Measurements from ENCODE around the gene SEMA3F. TPM values are rescaled to one million over a fixed set of nuclear protein-coding genes. Genes with fewer than 3 reads are reported as not detected.

Gene SEMA3F
- total RNA-seq, 4 donors from 2014 or later: 11.9 to 46.5 (median 23.3) TPM

GRCh38 chr3:50130436-50130835 lies 24.7 kb upstream of the SEMA3F start:
- peaks cover 11 to 20% (median 19%) of the 10 kb centered on the region in 4 donors for H3K4me1 ChIP-seq
- intact Hi-C loops (cut with DNase I): no loop called here
- peaks cover 0 to 13% (median 0%) of the 10 kb centered on the region in 4 donors for H3K27me3 ChIP-seq
- H3K36me3 ChIP-seq: no peaks in the 10 kb centered on the region
- no peak overlapping the region for H3K27ac ChIP-seq (replicated peaks in 1 of 4)
- TF ChIP-seq POLR2A (IDR thresholded peaks at IDR 0.05; ENCODE audit: low read depth) (no peak), EP300 (IDR thresholded peaks at IDR 0.05) (no peak), POLR2AphosphoS5 (IDR thresholded peaks at IDR 0.05) (no peak), CTCF (IDR thresholded peaks at IDR 0.05) (no peak)
- H3K4me3 ChIP-seq: no peak overlapping the region
- DNase-seq (ENCODE audit: extremely low spot score): no peak
- 100% methylated on average over 1 of the region's 2 CpGs for WGBS
- no peaks in the 10 kb centered on the region for H3K9me3 ChIP-seq

GRCh38 chr3:50132421-50133282 lies 22.5 kb upstream of the SEMA3F start:
- no peak overlapping the region for H3K27ac ChIP-seq (replicated peaks in 1 of 4)
- intact Hi-C loops (cut with DNase I): no loop called here
- peaks cover 0 to 6% (median 0%) of the 10 kb centered on the region in 4 donors for H3K27me3 ChIP-seq
- DNase-seq (ENCODE audit: extremely low spot score): no peak
- no peak overlapping the region for H3K4me3 ChIP-seq
- 75% methylated on average over 6 of the region's 6 CpGs for WGBS
- no peak for TF ChIP-seq CTCF (IDR thresholded peaks at IDR 0.05)
- no peak for TF ChIP-seq POLR2AphosphoS5 (IDR thresholded peaks at IDR 0.05)
- TF ChIP-seq EP300 (IDR thresholded peaks at IDR 0.05): no peak
- TF ChIP-seq POLR2A (IDR thresholded peaks at IDR 0.05; ENCODE audit: low read depth): no peak
- H3K36me3 ChIP-seq: no peaks in the 10 kb centered on the region
- H3K4me1 ChIP-seq: no peaks in the 10 kb centered on the region
- H3K9me3 ChIP-seq: no peaks in the 10 kb centered on the region

- WGBS: 67% methylated on average over 1 of the region's 4 CpGs
- no peak for DNase-seq (ENCODE audit: extremely low spot score)
- intact Hi-C loops (cut with DNase I): no loop called here
Observed at GRCh38 chr3:50133283-50133615, 21.9 kb upstream of the SEMA3F start.

GRCh38 chr3:50134367-50134766 lies 20.8 kb upstream of the SEMA3F start:
- 42% methylated on average over 2 of the region's 2 CpGs for WGBS
- Histone ChIP-seq H3K27ac (replicated peaks in 1 of 4) (no peak overlapping the region), H3K4me3 (no peak overlapping the region), H3K36me3 (no peaks in the 10 kb centered on the region), H3K4me1 (peaks cover 5 to 14% (median 12%) of the 10 kb centered on the region in 4 donors), H3K27me3 (peaks cover 0 to 6% (median 0%) of the 10 kb centered on the region in 4 donors), H3K9me3 (no peaks in the 10 kb centered on the region)
- intact Hi-C loops (cut with DNase I): no loop called here
- TF ChIP-seq POLR2AphosphoS5 (IDR thresholded peaks at IDR 0.05) (no peak), CTCF (IDR thresholded peaks at IDR 0.05) (no peak), EP300 (IDR thresholded peaks at IDR 0.05) (no peak), POLR2A (IDR thresholded peaks at IDR 0.05; ENCODE audit: low read depth) (no peak)
- no peak for DNase-seq (ENCODE audit: extremely low spot score)

More at GRCh38 chr3:50133283-50133615, 21.9 kb upstream of the SEMA3F start:
- Histone ChIP-seq H3K4me1 (peaks cover 1 to 3% (median 2%) of the 10 kb centered on the region in 4 donors), H3K27ac (replicated peaks in 1 of 4) (no peak overlapping the region), H3K9me3 (no peaks in the 10 kb centered on the region), H3K36me3 (no peaks in the 10 kb centered on the region), H3K27me3 (peaks cover 0 to 6% (median 0%) of the 10 kb centered on the region in 4 donors), H3K4me3 (no peak overlapping the region)
- TF ChIP-seq CTCF (IDR thresholded peaks at IDR 0.05): no peak
- no peak for TF ChIP-seq POLR2A (IDR thresholded peaks at IDR 0.05; ENCODE audit: low read depth)
- TF ChIP-seq POLR2AphosphoS5 (IDR thresholded peaks at IDR 0.05): no peak
- TF ChIP-seq EP300 (IDR thresholded peaks at IDR 0.05): no peak
